Loucy (cell line): ENCODE results near the gene PROB1.

Source experiments
- H2AFZ ChIP-seq: fragments of 200-600 bp; sonication (generic); 2 replicates; pipeline ENCODE4 v1.6.0; 2016; ENCODE audit warnings: antibody characterized with exemption, mild to moderate bottlenecking, low read length, moderate library complexity
- H3F3A ChIP-seq: fragments of 200-600 bp; 2 replicates; pipeline ENCODE4 v1.6.0; 2016; ENCODE audit warnings: antibody characterized with exemption, low read depth, mild to moderate bottlenecking
- H3K27me3 ChIP-seq: fragments of 200-600 bp; sonication (generic); 2 replicates; pipeline ENCODE4 v1.6.1; 2014; ENCODE audit warnings: low read length, mild to moderate bottlenecking; ENCODE audit not compliant: insufficient read depth, poor library complexity, severe bottlenecking
- H3K36me3 ChIP-seq: fragments of 200-600 bp; sonication (generic); 2 replicates; pipeline ENCODE4 v1.6.1; 2016; ENCODE audit warnings: low read length; ENCODE audit not compliant: insufficient read depth
- H3K4me1 ChIP-seq: fragments of 200-600 bp; sonication (generic); 2 replicates; pipeline ENCODE4 v1.5.1; 2014; ENCODE audit warnings: low read length, mild to moderate bottlenecking; ENCODE audit not compliant: insufficient read depth, poor library complexity, severe bottlenecking
- H3K4me2 ChIP-seq: fragments of 200-600 bp; sonication (generic); 2 replicates; pipeline ENCODE4 v1.6.0; 2014; ENCODE audit warnings: antibody characterized with exemption, low read length, low read depth, mild to moderate bottlenecking; ENCODE audit not compliant: poor library complexity, severe bottlenecking
- H3K4me3 ChIP-seq: fragments of 200-600 bp; sonication (generic); 2 replicates; pipeline ENCODE4 v1.5.1; 2014; ENCODE audit warnings: low read length, mild to moderate bottlenecking, mixed read lengths; ENCODE audit not compliant: poor library complexity, severe bottlenecking
- H3K79me2 ChIP-seq: fragments of 200-600 bp; sonication (generic); 2 replicates; pipeline ENCODE4 v1.6.1; 2014; ENCODE audit warnings: low read length; ENCODE audit not compliant: insufficient read depth
- H3K9ac ChIP-seq: fragments of 200-600 bp; sonication (generic); 2 replicates; pipeline ENCODE4 v1.6.0; 2014; ENCODE audit warnings: mild to moderate bottlenecking, low read depth, low read length, moderate library complexity; ENCODE audit not compliant: poor library complexity, severe bottlenecking
- H3K9me2 ChIP-seq: fragments of 200-600 bp; sonication (generic); replicated peaks from 2 replicates; pipeline ENCODE4 v1.6.1; 2016; ENCODE audit warnings: low read depth, low read length, mixed read lengths
- H3K9me3 ChIP-seq: fragments of 200-600 bp; sonication (generic); 2 replicates; pipeline ENCODE4 v1.6.1; 2014; ENCODE audit warnings: mild to moderate bottlenecking, antibody characterized with exemption, low read length, low read depth; ENCODE audit not compliant: insufficient read depth
- H4K20me1 ChIP-seq: fragments of 200-600 bp; sonication (generic); 2 replicates; pipeline ENCODE4 v1.6.0; 2014; ENCODE audit warnings: antibody characterized with exemption, low read length, mild to moderate bottlenecking; ENCODE audit not compliant: insufficient read depth, poor library complexity, severe bottlenecking
- CTCF ChIP-seq: fragments of 200-600 bp; sonication (generic); conservative IDR thresholded peaks from 2 replicates; pipeline ENCODE4 v1.5.1; 2014; ENCODE audit warnings: mild to moderate bottlenecking, antibody characterized with exemption, low read length
- EZH2phosphoT487 ChIP-seq: fragments of 200-600 bp; IDR thresholded peaks from 2 replicates; pipeline ENCODE4 v1.6.1; 2018; ENCODE audit warnings: antibody characterized with exemption, mild to moderate bottlenecking, moderate library complexity, borderline replicate concordance

PROB1 gene

GRCh38 chr5:139431706-139432105 is 36.8 kb upstream of the PROB1 start:
- Histone ChIP-seq H3K9me2 (no peaks in the 10 kb centered on the region), H3K79me2 (no peaks in the 10 kb centered on the region), H3F3A (no peaks in the 10 kb centered on the region), H3K9me3 (no peaks in the 10 kb centered on the region), H2AFZ (no peak overlapping the region), H4K20me1 (no peaks in the 10 kb centered on the region), H3K4me3 (no peak overlapping the region), H3K27me3 (no peaks in the 10 kb centered on the region), H3K36me3 (no peaks in the 10 kb centered on the region), H3K4me2 (no peak overlapping the region), H3K9ac (no peak overlapping the region), H3K4me1 (peaks cover 9% of the 10 kb centered on the region)
- TF ChIP-seq EZH2phosphoT487 = no peak
- TF ChIP-seq CTCF = no peak

GRCh38 chr5:139430015-139430414 is 35.1 kb upstream of the PROB1 start:
- H3K4me1 ChIP-seq = peaks cover 21% of the 10 kb centered on the region
- no peaks in the 10 kb centered on the region for H4K20me1 ChIP-seq
- H3K9ac ChIP-seq = no peak overlapping the region
- TF ChIP-seq CTCF = no peak
- TF ChIP-seq EZH2phosphoT487 = no peak
- H3K4me3 ChIP-seq = no peak overlapping the region
- no peaks in the 10 kb centered on the region for H3K9me2 ChIP-seq
- no peaks in the 10 kb centered on the region; the same call in 1 of the 2 replicates for H3K36me3 ChIP-seq
- H3K9me3 ChIP-seq = no peaks in the 10 kb centered on the region
- no peak overlapping the region for H3K4me2 ChIP-seq
- no peaks in the 10 kb centered on the region for H3K79me2 ChIP-seq
- H2AFZ ChIP-seq = no peak overlapping the region
- no peaks in the 10 kb centered on the region for H3K27me3 ChIP-seq
- no peaks in the 10 kb centered on the region for H3F3A ChIP-seq

- no peak overlapping the region for H2AFZ ChIP-seq
- H3K4me1 ChIP-seq = peaks cover 25% of the 10 kb centered on the region
- H3K27me3 ChIP-seq = no peaks in the 10 kb centered on the region
- H3K36me3 ChIP-seq = no peaks in the 10 kb centered on the region; the same call in 1 of the 2 replicates
- no peak overlapping the region for H3K4me3 ChIP-seq
- no peaks in the 10 kb centered on the region for H3F3A ChIP-seq
- H3K9me3 ChIP-seq = no peaks in the 10 kb centered on the region
- peak overlapping the region; percentile 17 for H3K9ac ChIP-seq
- H4K20me1 ChIP-seq = no peaks in the 10 kb centered on the region
- H3K79me2 ChIP-seq = no peaks in the 10 kb centered on the region
- TF ChIP-seq EZH2phosphoT487 = no peak
- no peak for TF ChIP-seq CTCF
- H3K4me2 ChIP-seq = peak overlapping the region; percentile 55
- no peaks in the 10 kb centered on the region for H3K9me2 ChIP-seq
Observed at GRCh38 chr5:139426203-139426885, 31.4 kb upstream of the PROB1 start.
